HG03196 (cell line): ENCODE data around the gene ALG6.
"Not testable (repeated sequence)": the region's sequence is repeated elsewhere in the genome, so short reads cannot be mapped to it uniquely, and the experiment has no call there.

Experiments
- ATAC-seq: cut with Tn5 transposase; IDR thresholded peaks from one replicate; pipeline ENCODE4 v1.9.1; 2021; ENCODE audit not compliant: unreplicated experiment

Gene ALG6

DNA sequence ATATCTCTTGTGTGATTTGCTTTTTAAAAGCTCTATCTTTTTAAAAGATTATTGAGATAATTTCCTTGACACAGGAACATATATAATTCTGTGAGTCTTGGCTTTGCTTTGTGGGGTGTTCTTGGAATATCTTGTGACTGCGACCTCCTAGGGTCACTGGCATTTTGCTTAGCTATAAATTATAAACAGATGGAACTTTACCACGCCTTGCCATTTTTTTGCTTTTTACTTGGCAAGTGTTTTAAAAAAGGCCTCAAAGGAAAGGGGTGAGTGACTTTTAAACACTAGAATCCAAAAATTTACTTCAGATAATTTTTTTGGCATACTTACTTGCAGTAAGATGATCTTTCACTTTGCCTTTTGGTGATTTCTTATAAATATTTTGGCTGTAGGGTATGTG is 43.6 kb downstream of the ALG6 start:
- no peak for ATAC-seq

DNA sequence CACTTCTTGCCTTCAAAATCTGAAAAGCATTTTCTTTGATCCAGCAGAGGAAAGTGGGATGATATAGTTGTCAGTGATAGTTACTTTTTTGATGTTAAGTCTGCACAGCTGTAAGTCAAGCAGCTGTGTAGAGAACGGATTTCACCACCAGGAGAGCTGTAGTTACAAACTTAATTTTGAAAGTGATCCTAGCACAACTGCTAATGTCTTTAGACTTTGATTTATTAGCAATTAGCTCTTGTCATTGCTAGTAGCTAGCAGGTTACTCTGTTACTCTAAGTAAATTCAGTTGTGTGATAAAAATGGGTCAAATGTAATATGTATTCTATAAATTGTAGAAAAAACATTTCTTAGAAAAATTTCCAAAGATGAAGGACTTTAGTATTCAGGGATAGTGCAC is 46.0 kb downstream of the ALG6 start:
- ATAC-seq = no peak

DNA sequence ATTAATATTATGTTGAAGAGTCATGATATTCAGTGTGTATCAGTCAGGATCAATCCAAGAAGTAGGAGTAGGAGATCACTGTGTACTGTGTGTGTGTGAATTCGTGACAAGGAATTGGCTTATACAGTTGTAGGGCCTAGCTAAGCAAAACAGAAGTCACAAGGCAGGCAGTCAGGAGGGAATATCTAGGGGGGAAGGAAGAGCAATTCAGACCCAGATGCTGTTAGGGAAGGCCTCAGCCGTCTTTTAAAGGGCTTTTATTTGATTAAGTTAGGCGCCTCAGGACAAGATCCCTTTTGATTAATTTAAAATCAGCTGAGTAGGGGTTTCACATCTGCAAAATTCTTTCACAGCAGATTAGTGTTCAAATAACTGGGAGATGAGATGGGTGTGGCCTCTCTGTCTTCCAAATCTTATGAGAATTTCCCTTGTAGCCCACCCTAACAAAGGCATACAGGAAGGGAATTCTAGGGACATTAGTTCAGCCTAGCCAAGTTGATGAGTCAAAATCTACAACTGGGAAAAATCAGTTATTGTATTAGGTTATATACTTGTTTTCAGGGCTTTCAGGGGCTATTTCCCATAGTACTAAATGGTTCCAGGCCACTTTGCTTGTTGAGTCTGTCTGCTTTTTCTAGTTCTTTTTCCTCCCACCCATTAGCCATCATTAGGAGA is 47.4 kb downstream of the ALG6 start:
- no peak for ATAC-seq

DNA sequence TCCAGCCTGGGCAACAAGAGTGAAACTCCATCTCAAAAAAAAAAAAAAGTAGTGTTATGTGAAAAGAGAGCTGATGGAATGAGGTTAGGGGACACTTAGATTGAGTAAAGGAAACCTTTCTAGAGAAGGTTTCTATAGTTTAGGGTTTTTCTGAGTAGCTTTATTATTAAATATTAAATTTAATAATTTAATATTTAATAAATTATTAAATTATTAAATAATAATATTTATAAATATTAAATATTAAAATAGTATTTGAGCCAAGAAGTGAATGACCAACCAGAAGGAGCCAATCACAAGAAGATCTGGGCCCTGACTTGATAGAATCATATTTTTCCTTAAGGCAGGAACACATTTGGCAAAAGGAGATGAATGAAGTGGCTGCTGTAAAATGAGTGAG is 50.7 kb downstream of the ALG6 start:
- no peak for ATAC-seq

DNA sequence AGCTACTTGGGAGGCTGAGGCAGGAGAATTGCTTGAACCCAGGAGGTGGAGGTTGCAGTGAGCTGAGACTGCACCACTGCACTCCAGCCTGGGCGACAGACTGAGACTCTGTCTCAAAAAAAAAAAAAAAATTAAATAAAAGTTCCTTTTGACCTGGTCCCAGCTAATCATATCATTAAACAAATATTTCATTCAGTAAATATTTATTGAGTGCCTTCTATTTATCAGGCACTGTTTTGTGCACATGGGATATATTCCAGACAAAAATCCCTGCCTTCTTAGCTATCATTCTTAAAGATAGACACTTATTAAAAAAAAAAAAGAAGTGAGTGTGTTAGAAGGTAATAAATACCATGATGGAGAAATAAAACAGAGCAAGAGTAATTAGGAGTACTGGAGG is 53.3 kb downstream of the ALG6 start:
- ATAC-seq = not testable (repeated sequence)

DNA sequence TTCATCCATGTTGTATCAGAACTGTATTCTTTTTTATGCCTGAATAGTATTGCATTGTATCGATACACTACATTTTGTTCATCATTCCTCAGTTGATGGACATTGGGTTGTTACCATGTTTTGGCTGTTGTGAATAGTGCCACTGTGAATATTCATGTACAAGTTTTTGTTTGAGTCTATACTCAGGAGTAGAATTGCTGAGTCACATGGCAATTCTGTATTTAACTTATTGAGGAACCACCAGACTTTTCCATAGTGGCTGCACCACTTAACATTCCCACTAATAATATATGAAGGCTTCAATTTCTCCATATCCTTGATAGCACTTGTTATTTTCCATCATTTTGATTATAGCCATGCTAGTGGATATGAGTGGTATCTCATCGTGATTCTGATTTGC is 56.2 kb downstream of the ALG6 start:
- ATAC-seq = no peak

DNA sequence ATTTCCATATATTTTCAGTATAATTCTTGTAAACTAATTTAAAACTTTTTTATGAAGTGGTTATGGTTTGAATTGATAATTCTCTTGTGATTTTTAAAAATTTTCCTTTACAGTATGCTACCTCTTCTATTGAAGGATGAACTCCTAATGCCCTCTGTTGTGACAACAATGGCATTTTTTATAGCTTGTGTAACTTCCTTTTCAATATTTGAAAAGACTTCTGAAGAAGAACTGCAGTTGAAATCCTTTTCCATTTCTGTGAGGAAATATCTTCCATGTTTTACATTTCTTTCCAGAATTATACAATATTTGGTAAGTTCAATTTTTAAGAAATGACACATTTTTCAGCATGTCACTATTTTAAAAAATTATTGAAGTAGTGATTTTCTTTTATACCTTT is 61.4 kb downstream of the ALG6 start:
- ATAC-seq = no peak

DNA sequence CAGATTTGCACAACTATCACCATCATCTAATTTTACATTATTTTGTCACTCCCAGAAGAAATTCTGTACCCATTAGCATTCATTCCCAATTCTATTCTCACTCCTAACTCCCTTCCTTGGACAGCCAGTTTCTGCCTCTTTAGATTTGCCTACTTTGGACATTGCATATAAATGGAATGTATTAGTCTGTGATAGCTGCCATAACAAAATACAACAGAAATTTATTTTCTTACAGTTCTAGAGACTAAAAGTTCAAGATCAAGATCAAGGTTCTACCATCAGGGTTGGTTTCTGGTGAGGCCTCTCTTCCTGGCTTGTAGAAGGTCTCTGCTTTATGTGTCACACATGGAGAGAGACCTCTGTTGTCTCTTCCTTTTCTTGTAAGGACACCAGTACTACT is 61.9 kb downstream of the ALG6 start:
- ATAC-seq = no peak

DNA sequence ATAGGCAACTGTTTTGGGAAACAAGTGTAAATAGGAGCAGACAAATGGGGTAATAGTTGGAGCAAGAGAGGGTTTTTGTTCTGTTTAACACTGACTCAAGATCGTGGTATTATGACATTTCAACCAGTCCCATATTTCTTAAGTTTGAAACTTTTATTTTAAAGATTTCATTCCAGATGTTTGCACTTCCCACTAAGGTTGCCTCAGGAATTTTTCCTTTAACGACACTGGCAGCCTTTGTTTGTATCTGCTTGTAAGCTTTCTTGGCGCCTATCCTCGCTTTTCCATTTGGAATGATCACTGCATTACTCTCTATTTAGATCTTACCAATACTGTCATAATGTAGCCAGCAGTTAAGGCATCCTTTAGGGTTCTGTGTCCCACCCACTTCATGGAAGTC is 67.7 kb downstream of the ALG6 start:
- no peak for ATAC-seq

DNA sequence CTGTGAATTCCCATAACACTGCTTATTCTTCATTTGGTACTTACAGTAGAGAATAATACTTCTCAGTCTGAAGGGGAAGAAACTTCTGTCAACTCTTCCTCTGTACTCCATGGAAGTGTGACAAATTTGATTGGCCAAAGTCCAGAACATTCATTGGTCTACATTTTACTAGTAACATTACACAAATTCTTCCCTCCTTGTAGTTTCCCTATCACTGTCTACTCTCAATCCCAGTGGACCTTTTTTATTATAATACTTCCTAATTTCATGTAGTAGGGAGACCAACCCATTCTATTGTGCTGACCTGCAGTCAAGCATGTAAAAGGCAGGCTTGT is 74.7 kb downstream of the ALG6 start:
- no peak for ATAC-seq

DNA sequence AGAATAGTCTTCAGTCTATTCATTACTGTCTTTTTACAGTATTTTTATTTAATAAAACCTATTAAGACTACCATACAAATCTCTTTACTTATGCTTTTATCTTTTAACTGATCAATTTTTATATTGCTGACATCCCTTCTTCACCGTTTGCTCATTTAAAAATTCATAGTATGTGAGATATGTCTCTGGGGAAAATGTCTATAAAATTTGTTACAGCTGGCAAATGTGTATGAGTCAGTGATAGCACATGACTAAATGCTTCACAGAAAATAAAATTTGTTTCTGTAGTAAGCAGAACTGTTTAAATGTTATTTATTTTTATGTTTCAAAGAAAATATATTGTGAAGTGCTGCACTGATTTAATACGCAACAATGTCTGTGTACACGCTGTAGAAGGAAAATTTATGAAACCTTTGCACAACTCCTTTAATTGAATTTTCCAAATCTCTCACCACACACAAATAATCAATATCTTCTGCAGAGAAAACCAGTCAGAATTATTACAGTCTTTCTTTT is 81.4 kb downstream of the ALG6 start:
- no peak for ATAC-seq

DNA sequence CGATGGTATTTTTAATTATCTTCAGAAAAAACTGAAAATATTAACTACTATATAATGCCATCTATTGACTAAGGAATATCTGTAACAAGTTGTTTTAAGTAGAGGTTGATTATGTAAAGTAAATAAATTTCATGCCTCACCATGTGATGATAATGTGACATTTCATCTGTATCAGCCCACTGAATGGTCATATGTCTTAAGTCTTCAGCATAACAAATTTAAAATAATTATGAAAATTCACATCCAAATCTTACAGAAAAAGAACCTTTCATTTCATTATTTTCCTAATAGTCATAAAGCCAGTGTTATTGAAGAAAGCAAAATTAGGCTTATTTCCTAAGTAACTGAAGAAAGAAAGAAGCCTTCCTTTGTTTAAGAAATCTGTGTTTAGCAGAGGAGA is 83.0 kb downstream of the ALG6 start:
- ATAC-seq = no peak

DNA sequence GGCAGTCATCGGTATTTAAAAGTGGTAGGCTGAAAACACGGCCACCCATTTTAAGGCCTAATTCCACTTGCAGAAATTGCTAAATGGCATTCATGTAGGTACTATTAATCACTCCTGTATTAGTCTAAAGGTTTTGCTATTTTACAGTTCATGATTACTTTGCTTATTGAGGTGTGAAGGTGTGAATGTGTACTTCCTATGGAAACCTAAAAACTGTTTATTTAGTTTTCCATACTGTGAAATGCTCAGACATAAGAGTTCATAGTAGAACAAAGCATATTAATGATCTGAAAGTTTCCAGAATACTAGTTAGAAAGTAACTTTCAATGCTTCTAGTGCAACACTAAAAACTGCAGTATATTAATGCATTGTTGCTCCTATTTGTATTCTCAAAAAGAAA is 85.8 kb downstream of the ALG6 start:
- no peak for ATAC-seq

DNA sequence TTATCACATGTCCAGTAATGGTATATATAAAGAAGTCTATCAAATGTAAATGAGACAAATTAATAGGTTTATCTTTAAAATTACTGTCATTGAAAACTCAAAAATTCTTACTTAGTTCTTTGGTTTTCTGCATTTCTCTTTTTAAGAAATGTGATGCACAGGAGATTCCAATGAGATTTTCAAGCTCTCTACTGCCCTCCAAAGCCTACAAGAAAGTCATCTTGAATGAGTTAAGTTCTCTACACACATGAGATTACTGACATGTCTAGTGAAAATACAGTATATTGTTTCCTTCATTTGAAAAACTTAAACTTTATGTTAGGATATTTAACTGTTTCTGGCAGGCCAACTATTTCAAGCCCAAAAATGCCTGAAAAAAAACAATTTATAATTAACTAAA is 86.8 kb downstream of the ALG6 start:
- ATAC-seq = no peak

DNA sequence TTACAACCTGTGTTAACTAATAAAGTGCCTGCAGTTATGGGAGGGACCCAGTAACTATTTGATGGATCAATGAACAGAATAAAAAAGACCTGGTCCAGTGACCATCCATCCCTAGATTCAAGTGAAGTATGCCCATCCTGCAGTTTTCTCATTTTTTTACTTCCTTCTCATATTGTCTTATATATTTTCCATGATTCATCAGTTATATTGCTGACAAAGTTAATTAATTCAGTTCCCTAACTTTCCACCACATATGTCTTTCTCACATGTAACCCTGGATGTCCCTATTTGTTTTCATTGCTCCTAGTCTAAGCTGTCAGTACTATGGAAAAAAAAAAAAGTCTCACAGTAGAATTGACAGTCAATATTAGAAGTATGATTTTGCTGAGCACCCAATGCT is 91.3 kb downstream of the ALG6 start:
- ATAC-seq = no peak

DNA sequence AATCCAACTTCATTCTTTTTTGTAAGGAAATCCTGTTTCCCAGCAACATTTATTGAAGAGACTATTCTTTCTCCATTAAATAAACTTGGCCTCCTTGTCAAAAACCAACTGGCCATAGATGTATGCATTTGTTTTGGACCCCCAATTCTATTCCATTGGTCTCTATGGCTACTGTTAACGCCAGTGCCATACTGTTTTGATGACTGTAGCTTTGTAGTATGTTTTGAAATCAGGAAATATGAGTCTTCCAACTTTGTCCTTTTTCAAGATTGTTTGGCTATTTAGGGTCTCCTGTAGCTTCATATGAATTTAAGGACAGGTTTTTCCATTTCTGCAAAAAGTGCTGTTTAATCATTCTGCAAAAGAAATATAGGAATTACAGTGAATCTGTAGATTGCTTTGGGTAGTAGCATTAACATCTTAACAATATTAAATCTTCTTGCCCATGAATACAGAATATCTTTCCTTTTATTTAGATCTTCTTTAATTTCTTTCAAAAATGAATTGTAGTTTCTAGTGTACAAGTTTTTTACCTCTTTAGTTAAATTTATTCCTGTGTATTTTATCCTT is 94.3 kb downstream of the ALG6 start:
- ATAC-seq = no peak

DNA sequence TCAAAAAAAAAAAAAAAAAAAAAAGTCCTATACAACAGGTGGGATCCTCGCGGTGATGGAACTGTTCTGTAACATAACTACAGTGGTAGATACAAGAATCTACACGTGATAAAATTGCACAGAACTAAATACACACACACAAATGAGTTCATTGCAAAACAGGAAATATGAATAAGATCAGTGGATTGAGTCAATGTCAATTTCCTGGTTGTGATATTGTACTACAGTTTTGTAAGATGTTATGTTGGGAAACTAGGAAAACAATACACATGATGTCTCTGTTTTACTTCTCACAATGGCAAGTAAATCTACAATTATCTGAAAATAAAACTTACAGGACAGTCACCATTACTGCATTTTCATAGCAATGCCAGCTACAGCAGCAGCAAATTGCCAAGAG is 95.8 kb downstream of the ALG6 start:
- ATAC-seq = no peak

DNA sequence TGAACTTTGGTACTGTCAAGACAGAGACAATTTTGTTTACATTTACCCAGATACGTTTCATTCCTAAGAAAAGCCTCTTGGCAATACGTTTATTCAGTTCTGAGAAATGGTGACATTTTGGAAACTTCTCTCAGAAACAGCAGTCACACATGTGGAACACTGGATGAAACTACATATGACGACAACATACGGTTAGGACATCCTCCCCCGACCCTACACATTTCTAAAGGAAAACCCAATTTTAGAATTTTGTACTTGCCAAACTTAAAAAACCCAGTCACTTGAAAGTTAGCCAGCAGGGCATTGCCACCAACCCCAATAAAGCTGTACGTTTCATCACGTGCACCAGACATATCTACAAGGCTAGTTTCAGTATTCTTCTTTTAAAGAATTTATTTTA is 98.8 kb downstream of the ALG6 start:
- no peak for ATAC-seq

DNA sequence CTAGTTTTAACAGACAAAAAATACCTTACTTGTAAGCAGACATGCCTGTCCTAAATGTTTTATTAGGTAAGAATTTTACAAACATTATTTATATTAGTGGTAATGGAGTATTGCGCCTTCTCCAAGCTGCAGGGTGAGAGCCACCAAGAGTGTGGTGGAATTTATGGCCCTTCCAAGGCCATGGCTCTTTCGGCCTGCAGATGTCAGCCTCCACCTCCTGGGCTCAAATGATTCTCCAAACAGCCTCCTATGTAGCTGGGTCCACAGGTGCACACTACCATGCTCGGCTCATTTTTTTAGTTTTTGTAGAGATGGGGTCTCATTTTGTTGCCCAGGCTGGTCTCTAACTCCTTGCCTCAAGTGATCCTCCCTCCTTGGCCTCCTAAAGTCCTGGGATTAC is 99.3 kb downstream of the ALG6 start:
- ATAC-seq = no peak

DNA sequence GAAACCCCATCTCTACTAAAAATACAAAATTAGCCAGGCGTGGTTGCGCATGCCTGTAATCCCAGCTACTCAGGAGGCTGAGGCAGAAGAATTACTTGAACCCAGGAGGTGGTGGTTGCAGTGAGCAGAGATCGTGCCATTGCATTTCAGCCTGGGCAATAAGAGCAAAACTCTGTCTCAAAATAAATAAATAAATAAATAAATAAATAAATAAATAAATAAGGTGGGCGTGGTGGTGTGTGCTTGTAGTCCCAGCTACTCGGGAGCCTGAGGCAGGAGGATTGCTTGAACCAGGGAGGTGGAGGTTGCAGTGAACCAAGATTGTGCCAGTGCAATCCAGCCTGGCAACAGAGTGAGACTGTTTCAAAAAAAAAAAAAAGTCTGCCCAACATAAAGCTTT is 101.3 kb downstream of the ALG6 start:
- ATAC-seq = not testable (repeated sequence)

DNA sequence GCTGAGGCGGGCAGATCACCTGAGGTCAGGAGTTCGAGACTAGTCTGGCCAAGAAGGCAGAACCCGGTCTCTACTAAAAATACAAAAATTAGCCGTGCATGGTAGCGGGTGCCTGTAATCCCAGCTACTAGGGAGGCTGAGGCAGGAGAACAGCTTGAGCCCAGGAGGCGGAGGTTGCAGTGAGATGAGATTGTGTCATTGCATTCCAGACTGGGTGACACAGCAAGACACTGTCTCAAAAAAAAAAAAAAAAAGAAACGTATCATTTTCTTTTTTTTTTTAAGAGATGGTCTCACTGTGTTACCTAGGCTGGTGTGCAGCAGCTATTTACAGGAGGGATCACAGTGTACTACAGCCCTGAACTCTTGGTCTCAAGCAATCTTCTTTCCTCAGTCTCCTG is 108.3 kb downstream of the ALG6 start:
- ATAC-seq = no peak

DNA sequence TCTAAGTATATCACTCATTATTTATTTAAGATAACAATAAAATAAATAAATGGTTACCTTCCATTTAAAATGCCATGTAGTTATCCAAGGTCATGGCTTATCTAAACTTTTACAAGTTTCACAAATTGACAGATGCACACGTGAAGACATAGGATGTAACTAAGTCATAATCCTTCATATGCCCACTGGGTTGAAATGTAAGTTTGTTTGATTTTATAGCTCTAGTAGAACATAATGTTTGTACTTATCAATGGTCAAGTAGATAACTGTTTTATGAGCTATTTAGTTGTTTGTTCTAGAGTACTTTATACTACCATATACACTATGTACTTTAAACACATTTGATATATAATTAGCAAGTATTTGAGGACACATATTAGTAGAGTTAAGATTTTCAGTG is 112.6 kb downstream of the ALG6 start:
- ATAC-seq = no peak

DNA sequence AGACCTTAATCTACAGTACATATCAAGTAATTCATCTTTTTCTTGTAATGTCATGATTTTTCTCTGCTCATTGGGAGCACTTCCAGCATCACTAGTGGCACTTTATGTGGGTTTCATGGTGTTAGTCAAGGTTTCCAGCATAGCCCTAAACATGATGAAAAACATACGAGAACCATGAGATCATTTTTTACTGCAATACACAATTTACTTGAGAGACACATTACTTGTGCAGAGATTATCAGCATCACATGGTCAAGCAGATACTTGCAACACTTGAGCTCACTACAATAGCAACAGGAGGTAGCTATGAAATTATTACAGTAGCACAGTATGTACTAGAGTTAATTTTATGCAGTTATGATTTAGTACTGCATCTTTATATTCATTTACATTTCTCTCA is 119.2 kb downstream of the ALG6 start:
- no peak for ATAC-seq
